Measurements from ENCODE around the gene ATP6V0C. TPM values are rescaled to one million over a fixed set of nuclear protein-coding genes. Genes with fewer than 3 reads are reported as not detected.

Gene ATP6V0C
- total and polyA plus RNA-seq, 2 of the 8 experiments (the other 6 are each of a cell fraction or from before 2014, with no cell fraction given): 125 to 176 TPM

- TF ChIP-seq, protein P1, sequence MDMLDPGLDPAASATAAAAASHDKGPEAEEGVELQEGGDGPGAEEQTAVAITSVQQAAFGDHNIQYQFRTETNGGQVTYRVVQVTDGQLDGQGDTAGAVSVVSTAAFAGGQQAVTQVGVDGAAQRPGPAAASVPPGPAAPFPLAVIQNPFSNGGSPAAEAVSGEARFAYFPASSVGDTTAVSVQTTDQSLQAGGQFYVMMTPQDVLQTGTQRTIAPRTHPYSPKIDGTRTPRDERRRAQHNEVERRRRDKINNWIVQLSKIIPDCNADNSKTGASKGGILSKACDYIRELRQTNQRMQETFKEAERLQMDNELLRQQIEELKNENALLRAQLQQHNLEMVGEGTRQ (IDR thresholded peaks at IDR 0.05; ENCODE audit: low read length): peak; percentile 28; the same call in 1 of the 2 replicates
- TF ChIP-seq SIN3A (conservative IDR thresholded peaks at IDR 0.05 in 1 of 2, IDR thresholded peaks at IDR 0.05 in 1 of 2; ENCODE audit: low read depth in 1 of 2, low read length in 2 of 2) (0 out of 4 replicates have a peak, but pooled peaks of 1 of the 2 experiments have one; percentile 18), KDM1A (IDR thresholded peaks at IDR 0.05; ENCODE audit: borderline replicate concordance, low read length) (no peak)
Measured at GRCh38 chr16:2486645-2487516, 26.9 kb upstream of the ATP6V0C start (continued).

Measured in H1 (cell line).